ENCODE results near the gene DENND4A. TPM values are rescaled to one million over a fixed set of nuclear protein-coding genes. Genes with fewer than 3 reads are reported as not detected.

DENND4A gene
- total RNA-seq (10 to 100 TPM; 11.7 to 26.6 (median 15.7) TPM), polyA plus RNA-seq (1 to 10 TPM; 2.7 to 5.4 TPM)
- long read RNA-seq, donor 1, partial matches to known transcripts, result 1 of 2 reads
- long read RNA-seq, donor 1, other reads (novel, unspliced or antisense), result 1 of 2 reads
- long read RNA-seq, donor 2, partial matches to known transcripts, result 3 of 4 reads
- long read RNA-seq, donor 2, other reads (novel, unspliced or antisense), result 1 of 4 reads
- long read RNA-seq, donor 3, partial matches to known transcripts, result 0 of 2 reads
- long read RNA-seq, donor 3, other reads (novel, unspliced or antisense), result 2 of 2 reads

- peaks cover 0 to 52% (median 14%) of the 10 kb centered on the region in 12 donors for H3K4me1 ChIP-seq
- H3K36me3 ChIP-seq, result no peaks in the 10 kb centered on the region
- H3K27ac ChIP-seq, result peak within 1 kb of the TSS; percentile 84 to 99 (median 94)
- H3K9me3 ChIP-seq, result no peaks in the 10 kb centered on the region
- no peak for TF ChIP-seq CTCF (IDR thresholded peaks at IDR 0.05)
- peak in 1 of 2 donors; percentile 64 for TF ChIP-seq POLR2A (IDR thresholded peaks at IDR 0.05)
- 1 to 2% (median 1%) methylated on average over 33 to 63 of the region's 63 CpGs for WGBS, 4 donors
- peak; percentile 96 to 98 (median 98) for ATAC-seq
- H3K27me3 ChIP-seq, result no peaks in the 10 kb centered on the region
- DNase-seq, result peak; percentile 98 to 99 (median 98)
- intact Hi-C loops (cut with DNase I), result loop anchor here in 7 of 10 donors (1.0 to 10.0 kb wide), 7 partner anchors 40 to 77 kb away; partner anchors contain the start of gene RAB11A (in 3 of the 7)
- H3K4me3 ChIP-seq, result peak within 1 kb of the TSS; percentile 57 to 97 (median 84)
Measured at GRCh38 chr15:65792138-65792987, at the start of gene DENND4A. Gene DENND4A (minus strand): TSS chr15:65792293. CDS start chr15:65756450, 35,843 bp downstream.

- H3K36me3 ChIP-seq, result no peaks in the 10 kb centered on the region
- H3K4me3 ChIP-seq, result peak overlapping the region in 6 of 12 donors; percentile 12 to 39 (median 16)
- no peaks in the 10 kb centered on the region for H3K27me3 ChIP-seq
- 49 to 60% (median 55%) methylated on average over 11 of the region's 11 CpGs for WGBS, 4 donors
- peaks cover 0 to 43% (median 0%) of the 10 kb centered on the region in 12 donors for H3K4me1 ChIP-seq
- peak overlapping the region in 3 of 12 donors; percentile 1 to 34 (median 31) for H3K27ac ChIP-seq
- ATAC-seq, result peak in 1 of 4 donors; percentile 16
- H3K9me3 ChIP-seq, result no peaks in the 10 kb centered on the region
- peak in 2 of 5 donors; percentile 18 to 32 for DNase-seq
- TF ChIP-seq POLR2A (IDR thresholded peaks at IDR 0.05) (no peak), CTCF (IDR thresholded peaks at IDR 0.05) (no peak)
- intact Hi-C loops (cut with DNase I), result no loop called here
Measured at GRCh38 chr15:65841121-65841930, 49.2 kb upstream of the DENND4A start.

- DNase-seq (no peak), ATAC-seq (no peak)
- TF ChIP-seq CTCF (IDR thresholded peaks at IDR 0.05) (no peak), POLR2A (IDR thresholded peaks at IDR 0.05) (no peak)
- intact Hi-C loops (cut with DNase I), result no loop called here
- no peaks in the 10 kb centered on the region for H3K9me3 ChIP-seq
- H3K27ac ChIP-seq, result no peak overlapping the region
- peaks cover 0 to 57% (median 0%) of the 10 kb centered on the region in 12 donors for H3K4me1 ChIP-seq
- H3K4me3 ChIP-seq, result no peak overlapping the region
- no peaks in the 10 kb centered on the region for H3K27me3 ChIP-seq
- no peaks in the 10 kb centered on the region for H3K36me3 ChIP-seq
- 85 to 87% (median 86%) methylated on average over 4 of the region's 4 CpGs for WGBS, 4 donors
Measured at GRCh38 chr15:65839985-65840384, 47.9 kb upstream of the DENND4A start.
